Fibroblast of villous mesenchyme (primary cell): Measurements from ENCODE around the gene LINGO4. TPM values are rescaled to one million over a fixed set of nuclear protein-coding genes. Genes with fewer than 3 reads are reported as not detected.

ENCODE experiments used
- DNase-seq: peaks from one replicate; pipeline ENCODE4 v3.0.0-alpha.2; 2010; ENCODE audit warnings: low read depth
- H3K4me3 ChIP-seq: 2 replicates; pipeline ENCODE4 v1.5.1; 2011; ENCODE audit warnings: low read depth, mild to moderate bottlenecking, low read length
- total RNA-seq: library from RNA; depleted of rRNA; stranded (reverse); fragments of >200 nt; gene quantifications from 2 replicates; pipeline ENCODE4 v1.2.3, GENCODE V29; 2012
- TF ChIP-seq, protein P1 (sequence below): IDR thresholded peaks from 2 replicates; pipeline ENCODE4 v1.5.1; 2012; ENCODE audit warnings: low read depth, mild to moderate bottlenecking, low read length; ENCODE audit not compliant: insufficient read depth

Gene LINGO4
- total RNA-seq, 1 donor = not detected

DNA sequence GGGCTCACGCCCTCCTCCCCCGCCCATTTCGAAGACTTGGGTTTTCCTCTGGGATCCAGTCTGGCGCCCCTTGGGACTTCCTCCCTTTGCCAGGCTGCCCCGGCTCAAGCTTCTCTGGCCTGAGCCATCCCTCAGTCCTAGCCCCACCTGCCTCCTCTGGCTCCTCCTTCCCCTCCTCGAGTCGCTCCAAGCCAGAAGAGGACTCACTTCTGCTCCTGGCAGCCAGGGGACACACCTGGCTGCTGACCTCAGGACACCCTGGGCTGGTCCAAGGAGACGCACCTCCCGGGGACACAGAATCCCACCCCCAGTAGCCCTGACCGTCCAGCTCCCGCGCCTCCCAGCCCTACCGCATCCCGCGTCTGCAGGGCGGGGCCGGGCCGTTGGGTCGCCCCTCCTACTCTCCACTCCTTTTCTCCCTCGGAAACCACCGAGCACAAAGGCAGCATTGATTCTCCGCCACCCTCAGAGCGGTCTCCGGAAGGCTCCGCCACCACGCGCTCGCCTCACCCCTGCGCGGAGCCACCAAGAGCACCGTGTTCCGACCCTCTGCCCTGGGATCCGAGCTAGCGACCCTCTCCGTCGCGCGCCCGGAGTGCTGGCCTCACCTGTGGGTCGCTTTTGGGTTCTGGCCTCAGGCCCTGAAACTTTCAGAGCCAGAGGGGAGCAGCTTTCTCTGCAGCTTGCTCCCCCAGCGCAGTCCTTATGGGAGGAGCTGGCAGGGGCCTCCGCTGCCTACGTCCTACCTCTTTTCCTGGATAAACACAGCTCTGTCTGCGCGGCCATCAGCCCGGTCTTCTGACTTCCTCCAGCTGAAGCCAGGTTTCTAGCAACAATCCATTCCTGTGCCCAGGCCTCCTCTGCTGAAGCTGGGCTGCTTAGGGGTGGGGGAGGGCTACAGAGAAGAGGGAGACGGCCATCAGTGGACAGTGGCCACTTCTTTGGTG, 34.5 kb upstream of the LINGO4 start, which contains the start of gene C2CD4D:
Gene C2CD4D (minus strand): TSS at position 364 of the 947 bp plus-strand sequence. CDS start 831 bp downstream, outside the sequence.
- TF ChIP-seq, protein P1, sequence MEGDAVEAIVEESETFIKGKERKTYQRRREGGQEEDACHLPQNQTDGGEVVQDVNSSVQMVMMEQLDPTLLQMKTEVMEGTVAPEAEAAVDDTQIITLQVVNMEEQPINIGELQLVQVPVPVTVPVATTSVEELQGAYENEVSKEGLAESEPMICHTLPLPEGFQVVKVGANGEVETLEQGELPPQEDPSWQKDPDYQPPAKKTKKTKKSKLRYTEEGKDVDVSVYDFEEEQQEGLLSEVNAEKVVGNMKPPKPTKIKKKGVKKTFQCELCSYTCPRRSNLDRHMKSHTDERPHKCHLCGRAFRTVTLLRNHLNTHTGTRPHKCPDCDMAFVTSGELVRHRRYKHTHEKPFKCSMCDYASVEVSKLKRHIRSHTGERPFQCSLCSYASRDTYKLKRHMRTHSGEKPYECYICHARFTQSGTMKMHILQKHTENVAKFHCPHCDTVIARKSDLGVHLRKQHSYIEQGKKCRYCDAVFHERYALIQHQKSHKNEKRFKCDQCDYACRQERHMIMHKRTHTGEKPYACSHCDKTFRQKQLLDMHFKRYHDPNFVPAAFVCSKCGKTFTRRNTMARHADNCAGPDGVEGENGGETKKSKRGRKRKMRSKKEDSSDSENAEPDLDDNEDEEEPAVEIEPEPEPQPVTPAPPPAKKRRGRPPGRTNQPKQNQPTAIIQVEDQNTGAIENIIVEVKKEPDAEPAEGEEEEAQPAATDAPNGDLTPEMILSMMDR = no peak
- H3K4me3 ChIP-seq = no peak within 1 kb of the TSS
- no peak for DNase-seq

DNA sequence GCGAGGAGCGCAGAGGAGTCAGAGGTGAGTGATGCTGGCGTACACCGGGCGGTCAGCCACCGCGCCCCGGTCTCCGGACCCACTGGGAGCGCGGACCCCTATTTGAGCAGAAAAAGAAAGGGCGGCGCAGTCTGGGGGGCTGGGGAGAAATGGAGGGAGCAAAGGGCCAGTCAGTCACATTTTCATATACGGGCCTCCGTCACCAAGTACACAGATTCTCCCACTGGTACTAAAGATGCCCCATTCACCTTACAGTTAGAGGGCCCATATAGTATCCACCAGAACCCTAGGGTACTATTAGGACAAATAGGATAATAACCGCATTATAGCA, 33.8 kb upstream of the LINGO4 start:
- H3K4me3 ChIP-seq = no peak overlapping the region
- no peak for DNase-seq
- TF ChIP-seq, protein P1 = no peak

DNA sequence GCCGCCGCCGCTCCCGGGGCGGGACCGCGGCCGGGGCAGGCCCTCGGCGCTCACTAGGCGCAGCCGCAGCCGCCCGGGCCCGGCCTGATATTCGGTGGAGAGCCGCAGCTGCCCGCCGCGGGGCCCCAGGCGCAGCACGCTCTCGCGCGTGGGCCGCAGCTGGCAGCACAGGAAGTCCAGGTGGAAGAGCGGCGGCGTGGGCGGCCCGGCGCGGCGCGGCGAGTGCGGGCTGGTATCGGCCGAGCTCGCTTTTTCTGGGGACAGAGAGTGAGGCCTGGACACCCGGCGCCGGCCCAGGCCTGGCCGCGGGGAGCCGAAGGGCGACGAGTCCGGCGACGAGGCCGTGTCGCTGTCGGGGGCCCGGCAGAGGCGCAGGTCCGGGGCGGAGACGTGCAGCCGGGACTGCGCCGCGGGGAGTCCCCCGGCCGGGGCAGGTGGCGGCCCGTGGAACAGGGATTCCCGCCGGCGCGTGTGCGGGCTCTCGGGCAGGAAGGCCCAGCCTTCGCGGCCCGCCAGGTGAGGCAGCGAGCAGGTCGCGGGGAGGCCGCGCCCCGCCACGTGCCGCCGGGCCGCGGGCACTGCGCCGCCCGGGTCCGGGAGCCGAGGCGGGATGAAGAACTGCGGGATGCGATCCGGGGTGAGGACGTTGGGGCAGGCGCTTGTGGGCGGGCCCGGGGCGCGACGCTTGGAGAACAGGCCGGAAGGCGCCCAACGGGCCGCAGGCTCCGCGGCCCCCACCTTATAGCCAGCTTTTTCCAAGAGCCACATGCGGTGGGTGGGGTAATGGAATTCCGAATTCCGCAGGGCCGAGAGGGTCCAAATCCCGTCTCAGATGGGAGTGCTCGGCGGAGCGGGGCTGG, 33.2 kb upstream of the LINGO4 start:
- no peak for DNase-seq
- H3K4me3 ChIP-seq = peak overlapping the region; percentile 27
- TF ChIP-seq, protein P1 = no peak

DNA sequence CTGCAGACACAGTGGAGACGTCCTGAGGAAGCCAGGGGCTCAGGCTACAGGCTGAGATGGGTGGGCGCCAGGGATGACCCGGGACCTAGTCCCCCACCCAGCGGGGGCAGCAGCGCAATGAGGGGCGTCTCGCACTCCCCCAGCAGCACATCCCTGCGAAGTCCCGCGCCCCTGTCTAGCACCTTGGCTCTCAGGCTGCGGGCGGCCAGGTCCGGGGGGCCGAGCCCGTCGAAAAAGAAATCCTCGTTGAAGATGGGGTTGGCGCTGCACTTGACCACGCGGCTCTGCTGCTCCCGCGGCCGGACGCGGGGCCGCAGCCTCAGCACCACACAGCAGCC, 32.6 kb upstream of the LINGO4 start:
- TF ChIP-seq, protein P1 = no peak
- no peak overlapping the region for H3K4me3 ChIP-seq
- no peak for DNase-seq

DNA sequence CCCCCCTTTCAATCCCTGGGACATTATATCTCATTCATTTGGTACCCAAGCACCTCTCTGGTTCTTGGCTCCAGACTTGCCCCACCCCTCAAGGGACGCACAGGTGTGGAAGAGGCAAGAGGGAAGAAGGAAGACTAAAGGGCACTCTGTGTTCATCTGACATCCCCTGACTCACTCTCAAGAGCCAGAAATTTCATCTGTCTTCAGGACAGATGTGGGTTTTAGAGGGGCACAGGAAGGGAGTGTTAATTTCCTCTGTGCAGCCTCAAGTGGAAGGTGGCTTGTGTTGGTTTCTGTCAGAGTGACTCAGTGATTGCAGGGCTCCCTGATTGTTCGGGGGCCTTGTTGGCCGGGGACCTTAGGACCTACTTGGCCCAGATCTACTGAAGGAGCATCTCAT, 32.0 kb upstream of the LINGO4 start:
- TF ChIP-seq, protein P1 = no peak
- no peak for DNase-seq

DNA sequence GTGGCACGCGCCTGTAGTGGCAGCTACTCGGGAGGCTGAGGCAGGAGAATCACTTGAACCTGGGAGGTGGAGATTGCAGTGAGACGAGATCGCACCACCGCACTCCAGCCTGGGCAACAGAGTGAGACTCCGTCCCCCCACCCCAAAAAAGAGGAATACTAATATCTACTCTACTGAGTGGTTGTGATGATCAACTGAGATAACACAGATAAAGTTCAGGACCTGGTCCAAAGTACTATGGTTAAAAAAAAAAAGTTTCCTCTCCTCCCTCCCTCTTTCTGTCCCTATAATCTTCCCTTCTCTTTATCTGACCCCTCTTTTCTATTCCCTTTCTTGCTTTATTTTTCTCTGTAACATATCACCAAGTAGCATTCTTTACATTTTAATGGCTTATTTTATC, 30.4 kb upstream of the LINGO4 start:
- no peak overlapping the region for H3K4me3 ChIP-seq
- DNase-seq = no peak
- TF ChIP-seq, protein P1 = no peak

More for the DNA sequence above, 32.0 kb upstream of the LINGO4 start:
- H3K4me3 ChIP-seq = no peak overlapping the region
